GM18951 (cell line): ENCODE measurements around the gene ARMC6.
"Not testable (repeated sequence)": the region's sequence is repeated elsewhere in the genome, so short reads cannot be mapped to it uniquely, and the experiment has no call there.

Source experiments
- POLR2A ChIP-seq: IDR thresholded peaks from 4 replicates; pipeline ENCODE4 v1.6.1; 2011; ENCODE audit warnings: mild to moderate bottlenecking; ENCODE audit not compliant: insufficient read length, insufficient read depth; ENCODE audit errors: extremely low read depth
- in situ Hi-C: fragments of 300-500 bp; cut with MboI; formaldehyde crosslinking; loops from one replicate; pipeline ENCODE4 v1.12.0; 2022; ENCODE audit warnings: low sequenced_read_pairs, mixed read lengths, inconsistent platforms; ENCODE audit not compliant: unreplicated experiment

ARMC6 gene

GRCh38 chr19:19081642-19082151, 48.3 kb downstream of the ARMC6 start:
- in situ Hi-C loops: no loop called here
- no peak for TF ChIP-seq POLR2A

GRCh38 chr19:19083413-19084178, 50.2 kb downstream of the ARMC6 start:
- TF ChIP-seq POLR2A: no peak
- in situ Hi-C loops: no loop called here

GRCh38 chr19:19087676-19088075, 54.3 kb downstream of the ARMC6 start:
- TF ChIP-seq POLR2A: no peak

GRCh38 chr19:19094513-19094912, 61.1 kb downstream of the ARMC6 start:
- in situ Hi-C loops: no loop called here
- no peak for TF ChIP-seq POLR2A

More at GRCh38 chr19:19087676-19088075, 54.3 kb downstream of the ARMC6 start:
- in situ Hi-C loops: no loop called here

GRCh38 chr19:19095691-19096090, 62.3 kb downstream of the ARMC6 start:
- in situ Hi-C loops: no loop called here
- TF ChIP-seq POLR2A: no peak

- no peak for TF ChIP-seq POLR2A
- in situ Hi-C loops: no loop called here
Measured at GRCh38 chr19:19096641-19097627, 63.5 kb downstream of the ARMC6 start.

- in situ Hi-C loops: no loop called here
- TF ChIP-seq POLR2A: no peak
Measured at GRCh38 chr19:19098084-19098702, 64.8 kb downstream of the ARMC6 start.

GRCh38 chr19:19098703-19099632, 65.6 kb downstream of the ARMC6 start:
- no peak for TF ChIP-seq POLR2A

GRCh38 chr19:19101540-19101939, 68.1 kb downstream of the ARMC6 start:
- TF ChIP-seq POLR2A: no peak
- in situ Hi-C loops: no loop called here

More at GRCh38 chr19:19098703-19099632, 65.6 kb downstream of the ARMC6 start:
- in situ Hi-C loops: no loop called here

GRCh38 chr19:19102566-19102965, 69.2 kb downstream of the ARMC6 start:
- in situ Hi-C loops: not testable (repeated sequence)

GRCh38 chr19:19103167-19103566, 69.8 kb downstream of the ARMC6 start:
- no peak for TF ChIP-seq POLR2A
- in situ Hi-C loops: no loop called here
